Psoas muscle (tissue), 8 donors: ENCODE results near the gene ENDOV. TPM values are rescaled to one million over a fixed set of nuclear protein-coding genes. Genes with fewer than 3 reads are reported as not detected.

Experiments used
- ATAC-seq, 4 donors: fragments of 200-7000 bp; cut with Tn5 transposase; one replicate each; pipeline ENCODE4 v1.9.1; 2020; ENCODE audit warnings: moderate library complexity in 3 of 4, mild to moderate bottlenecking in 2 of 4
- DNase-seq, 2 donors: peaks; one replicate each; pipeline ENCODE4 v3.0.0-alpha.2; 2020
- H3K27ac ChIP-seq: fragments of 200-600 bp; one replicate; pipeline ENCODE4 v1.8.0; 2022
- H3K27me3 ChIP-seq, 3 donors: fragments of 200-600 bp in 1 of 3; one replicate each; pipeline versions ENCODE4 v1.6.1 to v1.8.0; 2013 to 2022; ENCODE audit warnings: low read length in 2 of 3, mild to moderate bottlenecking in 2 of 3, moderate library complexity in 1 of 3; ENCODE audit not compliant: insufficient read depth in 3 of 3
- H3K36me3 ChIP-seq, 2 donors: fragments of 200-600 bp in 1 of 2; one replicate each; pipeline versions ENCODE4 v1.6.1 to v1.8.0; 2013 to 2022; ENCODE audit warnings: low read depth in 1 of 2, mild to moderate bottlenecking in 1 of 2, moderate library complexity in 1 of 2; ENCODE audit not compliant: insufficient read depth in 1 of 2
- H3K4me1 ChIP-seq: fragments of 200-600 bp; one replicate; pipeline ENCODE4 v1.8.0; 2022
- H3K4me3 ChIP-seq: fragments of 200-600 bp; one replicate; pipeline ENCODE4 v1.8.0; 2022; ENCODE audit warnings: mild to moderate bottlenecking
- H3K9me3 ChIP-seq: fragments of 200-600 bp; one replicate; pipeline ENCODE4 v1.8.0; 2022
- CTCF ChIP-seq: fragments of 200-600 bp; IDR thresholded peaks from one replicate; pipeline ENCODE4 v1.8.0; 2022; ENCODE audit warnings: antibody characterized with exemption
- WGBS, 3 donors: extraction: QIAGEN DNeasy Blood & Tissue Kit; methylation state at CpG; one replicate each; pipeline versions ENCODE4 v1.1.6 to v1.1.7; 2013; 5-methylcytosine and 5-hydroxymethylcytosine counted together
- intact Hi-C, 2 donors: fragments of 100-400 bp; cut with DNase I; formaldehyde crosslinking; loops; one replicate each; pipeline versions ENCODE4 v1.11.0 to v1.14.2; 2022
- polyA plus RNA-seq, 3 donors: library from polyadenylated mRNA; stranded (reverse); fragments of 200-250 nt; gene quantifications; one replicate each; pipeline ENCODE4 v1.2.3, GENCODE V29; 2013
- total RNA-seq, 4 donors: library from RNA; stranded (reverse); fragmentation: NEBNext Ultra II Directional in 2 of 4; extraction: Animal tissue kit (Norgen Biotek cat#: 25700) in 2 of 4; gene quantifications; one replicate each; pipeline versions ENCODE4 v1.2.1 to v1.2.4, GENCODE V29; 2021 to 2023
- donor health status: healthy with polysubstance abuse.
- donor health status: DM: no; HTN: no; CAD: no; lungs with moderate emphysema.
- donor health status: Bipolar disorder and iron deficiency.
- donor health status: healthy.
- donor health status: DM: yes; HTN: yes; CAD: no.
- donor health status: DM: no; HTN: no; CAD: no.
- donor health status: DM: no; HTN: no; CAD: no.
- donor health status: DM: yes; HTN: yes; CAD: no.

Gene ENDOV
- total and polyA plus RNA-seq, 7 donors: 12.0 to 24.3 (median 17.9) TPM

- Histone ChIP-seq H3K4me3 (peak overlapping the region; percentile 100), H3K4me1 (peaks cover 35% of the 10 kb centered on the region), H3K27ac (no peak overlapping the region), H3K36me3 (peaks cover 0 to 17% of the 10 kb centered on the region in 2 donors), H3K27me3 (no peaks in the 10 kb centered on the region), H3K9me3 (no peaks in the 10 kb centered on the region)
- no peak for TF ChIP-seq CTCF
- intact Hi-C loops: no loop called here
- WGBS, 3 donors: 43 to 46% (median 44%) methylated on average over 26 of the region's 26 CpGs
- DNase-seq (no peak), ATAC-seq (no peak)
Observed at GRCh38 chr17:80413771-80414507, 1.0 kb upstream of the ENDOV start.

DNA sequence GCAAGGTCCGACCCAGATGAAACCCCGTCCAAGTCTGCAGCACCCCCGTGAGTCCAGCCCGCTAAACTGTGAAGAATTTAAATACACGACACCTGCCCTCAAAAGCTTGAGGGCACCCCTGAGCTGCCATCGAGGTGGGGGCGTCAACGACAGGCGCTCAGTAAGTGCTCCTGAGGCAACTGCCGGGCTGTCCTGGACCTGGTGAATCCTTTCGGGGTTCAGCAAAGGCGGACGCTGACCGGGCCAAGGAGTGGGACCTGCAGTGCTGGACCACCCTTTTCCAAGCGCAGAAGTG, 512 bp upstream of the ENDOV start:
- DNase-seq (no peak), ATAC-seq (no peak)

DNA sequence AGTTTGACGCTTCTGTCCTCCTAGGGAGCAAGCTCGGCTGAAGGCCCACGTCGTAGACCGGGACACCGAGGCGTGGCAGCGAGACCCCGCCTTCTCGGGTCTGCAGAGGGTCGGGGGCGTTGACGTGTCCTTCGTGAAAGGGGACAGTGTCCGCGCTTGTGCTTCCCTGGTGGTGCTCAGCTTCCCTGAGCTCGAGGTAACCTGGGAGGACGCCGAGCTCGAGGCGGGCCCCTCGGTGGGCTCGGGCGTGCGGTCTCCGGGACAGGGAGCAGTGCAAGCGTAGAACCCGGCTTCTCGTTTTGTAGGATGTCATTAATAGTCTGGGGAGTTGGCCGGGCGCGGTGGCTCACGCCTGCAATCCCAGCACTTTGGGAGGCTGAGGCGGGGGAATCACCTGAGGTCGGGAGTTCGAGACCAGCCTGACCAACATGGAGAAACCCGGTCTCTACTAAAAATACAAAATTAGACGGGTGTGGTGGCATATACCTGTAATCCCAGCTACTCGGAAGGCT, 715 bp downstream of the ENDOV start:
- Histone ChIP-seq H3K9me3 (no peaks in the 10 kb centered on the region), H3K36me3 (peaks cover 0 to 17% of the 10 kb centered on the region in 2 donors), H3K27me3 (no peaks in the 10 kb centered on the region), H3K4me1 (peaks cover 35% of the 10 kb centered on the region), H3K4me3 (peak overlapping the region; percentile 100), H3K27ac (peak overlapping the region; percentile 99)
- 8 to 9% (median 8%) methylated on average over 39 of the region's 39 CpGs for WGBS, 3 donors
- DNase-seq: peak in 1 of 2 donors; percentile 42
- no peak for TF ChIP-seq CTCF
- ATAC-seq: peak in 2 of 4 donors; percentile 32 to 40
- intact Hi-C loops: no loop called here

More for the DNA sequence above, 512 bp upstream of the ENDOV start:
- no peak for TF ChIP-seq CTCF
- no peaks in the 10 kb centered on the region for H3K27me3 ChIP-seq
- WGBS, 3 donors: 1 to 2% (median 1%) methylated on average over 15 of the region's 15 CpGs
- peak overlapping the region; percentile 99 for H3K27ac ChIP-seq
- H3K4me1 ChIP-seq: peaks cover 35% of the 10 kb centered on the region
- peak overlapping the region; percentile 100 for H3K4me3 ChIP-seq
- H3K36me3 ChIP-seq: peaks cover 0 to 17% of the 10 kb centered on the region in 2 donors
- intact Hi-C loops: no loop called here
- H3K9me3 ChIP-seq: no peaks in the 10 kb centered on the region

DNA sequence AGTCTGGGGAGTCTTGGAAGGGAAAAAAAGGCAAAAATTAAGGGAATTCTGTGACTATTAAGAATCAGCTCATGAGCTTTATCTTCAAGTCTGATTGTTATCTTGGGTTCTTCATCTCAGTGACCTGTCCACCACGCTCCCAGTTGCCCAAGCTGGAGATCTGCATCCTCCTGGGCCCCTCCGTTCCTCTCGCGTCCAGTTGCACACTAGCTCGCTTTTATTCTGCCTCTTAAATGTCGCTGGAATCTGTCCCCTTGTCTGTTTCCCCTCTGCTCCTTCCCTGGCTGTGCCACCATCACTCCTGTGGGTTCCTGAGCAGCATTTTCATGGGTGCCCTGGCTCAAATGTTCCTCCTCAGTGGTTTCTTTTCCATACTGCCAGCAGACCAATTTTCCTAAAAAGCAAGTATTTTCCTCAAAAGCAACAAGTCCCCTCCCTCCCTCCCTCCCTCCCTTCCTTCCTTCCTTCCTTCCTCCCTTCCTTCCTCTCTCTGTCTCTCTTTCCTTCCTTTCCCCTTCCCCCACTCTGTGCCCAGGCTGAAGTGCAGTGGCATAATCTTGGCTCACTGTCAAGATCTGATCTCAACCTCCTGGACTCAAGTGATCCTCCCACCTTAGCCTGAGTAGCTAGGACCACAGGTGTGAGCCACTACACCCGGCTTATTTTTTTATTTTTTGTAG, 1.4 kb downstream of the ENDOV start:
- Histone ChIP-seq H3K4me3 (peak overlapping the region; percentile 100), H3K36me3 (peaks cover 0 to 17% of the 10 kb centered on the region in 2 donors)
- WGBS, 3 donors: 70 to 81% (median 75%) methylated on average over 7 of the region's 7 CpGs

More for the DNA sequence above, 1.4 kb downstream of the ENDOV start:
- Histone ChIP-seq H3K4me1 (peaks cover 35% of the 10 kb centered on the region), H3K27me3 (no peaks in the 10 kb centered on the region), H3K27ac (peak overlapping the region; percentile 99), H3K9me3 (no peaks in the 10 kb centered on the region)
- DNase-seq: no peak
- TF ChIP-seq CTCF: no peak
- no peak for ATAC-seq
- intact Hi-C loops: no loop called here
